H1 (cell line): ENCODE data around the gene FAM174B. TPM values are rescaled to one million over a fixed set of nuclear protein-coding genes. Genes with fewer than 3 reads are reported as not detected.

ENCODE experiments used
- CTCF ChIA-PET: fragments of 300-600 bp; sonication (Branson Sonifier 250); formaldehyde crosslinking; loops from one replicate; lab custom pipeline; 2021; ENCODE audit not compliant: partially characterized antibody; lab: Charles Lee
- POLR2A ChIA-PET: fragments of 300-600 bp; sonication (Branson Sonifier 250); formaldehyde crosslinking; loops from one replicate; lab custom pipeline; 2021; ENCODE audit warnings: inconsistent platforms; ENCODE audit not compliant: partially characterized antibody; lab: Charles Lee
- DNase-seq, 2 experiments: peaks; one replicate each; pipeline versions ENCODE4 v3.0.0 to v3.0.0-alpha.2; 2010 to 2022; ENCODE audit warnings: low spot score in 2 of 2, low read depth in 1 of 2, mixed read lengths in 1 of 2
- FAIRE-seq: peaks from 2 replicates; lab custom pipeline; 2011; peaks lifted over from hg19 to GRCh38; lab: Jason Lieb, UNC
- H2AFZ ChIP-seq: 2 replicates; pipeline ENCODE4 v1.8.1; 2012; ENCODE audit warnings: low read length, inconsistent platforms
- H2AK5ac ChIP-seq: 2 replicates; pipeline ENCODE4 v1.6.1; 2013; ENCODE audit warnings: low read depth, low read length
- H2BK120ac ChIP-seq: replicated peaks from 2 replicates; pipeline ENCODE3; 2013; ENCODE audit warnings: low read depth, low read length, inconsistent platforms
- H2BK12ac ChIP-seq: 2 replicates; pipeline ENCODE4 v1.6.1; 2013; ENCODE audit warnings: low read depth, low read length
- H2BK15ac ChIP-seq: 2 replicates; pipeline ENCODE4 v1.6.1; 2013; ENCODE audit warnings: low read length
- H2BK20ac ChIP-seq: 2 replicates; pipeline ENCODE4 v1.6.1; 2013; ENCODE audit warnings: low read length
- H2BK5ac ChIP-seq: 2 replicates; pipeline ENCODE4 v1.6.1; 2013; ENCODE audit warnings: low read depth, low read length
- H3K14ac ChIP-seq: 2 replicates; pipeline ENCODE4 v1.6.1; 2013; ENCODE audit warnings: inconsistent platforms; ENCODE audit not compliant: insufficient read length
- H3K18ac ChIP-seq: 2 replicates; pipeline ENCODE4 v1.6.1; 2013; ENCODE audit warnings: low read length; ENCODE audit errors: extremely low read depth
- H3K23ac ChIP-seq: 2 replicates; pipeline ENCODE4 v1.6.1; 2013; ENCODE audit warnings: inconsistent platforms; ENCODE audit not compliant: insufficient read length
- H3K23me2 ChIP-seq: 2 replicates; pipeline ENCODE4 v1.6.1; 2013; ENCODE audit warnings: low read depth, low read length
- H3K27ac ChIP-seq: 2 replicates; pipeline ENCODE4 v1.6.1; 2011; ENCODE audit warnings: low read depth, low read length, inconsistent platforms
- H3K27me3 ChIP-seq, 4 experiments: replicated peaks in 1 of 4; 1 replicate in 1 of 4; 2 replicates in 3 of 4; pipeline versions ENCODE4 v1.6.1 to v1.8.1; 2011 to 2013; ENCODE audit warnings: low read length in 3 of 4, mild to moderate bottlenecking in 3 of 4, inconsistent platforms in 2 of 4, mixed read lengths in 2 of 4, moderate library complexity in 1 of 4; ENCODE audit not compliant: control insufficient read depth in 3 of 4, insufficient read depth in 3 of 4; ENCODE audit errors: extremely low read depth in 1 of 4
- H3K36me3 ChIP-seq, 4 experiments: 2 replicates each; pipeline versions ENCODE4 v1.6.1 to v1.8.1; 2011 to 2013; ENCODE audit warnings: mild to moderate bottlenecking in 4 of 4, low read length in 3 of 4, moderate library complexity in 2 of 4, control low read depth in 1 of 4, inconsistent platforms in 1 of 4; ENCODE audit not compliant: insufficient read depth in 4 of 4, control insufficient read depth in 2 of 4
- H3K4ac ChIP-seq: replicated peaks from 2 replicates; pipeline ENCODE3; 2013; ENCODE audit warnings: low read length, low read depth, mixed read lengths, inconsistent platforms; ENCODE audit not compliant: insufficient read length
- H3K4me1 ChIP-seq, 4 experiments: replicated peaks in 1 of 4; 1 replicate in 1 of 4; 2 replicates in 3 of 4; pipeline versions ENCODE4 v1.6.1 to v1.8.1; 2011 to 2013; ENCODE audit warnings: low read length in 3 of 4, inconsistent platforms in 2 of 4, mixed read lengths in 1 of 4; ENCODE audit not compliant: insufficient read depth in 4 of 4, control insufficient read depth in 3 of 4
- H3K4me2 ChIP-seq, 2 experiments: 2 replicates each; pipeline versions ENCODE4 v1.6.1 to v1.8.1; 2011 to 2013; ENCODE audit warnings: low read depth in 2 of 2, low read length in 2 of 2, control low read depth in 1 of 2, inconsistent platforms in 1 of 2, mild to moderate bottlenecking in 1 of 2; ENCODE audit not compliant: insufficient read depth in 1 of 2
- H3K4me3 ChIP-seq, 4 experiments: fragments of 200-600, 300-600 bp in 1 of 4; sonication (generic), shearing (Covaris generic), sonication (Bioruptor Twin) in 1 of 4; 2 replicates each; pipeline versions ENCODE4 v1.5.1 to v1.8.1; 2011 to 2016; ENCODE audit warnings: low read length in 4 of 4, low read depth in 3 of 4, control low read depth in 2 of 4, inconsistent platforms in 2 of 4, mild to moderate bottlenecking in 2 of 4, mixed read lengths in 1 of 4, moderate library complexity in 1 of 4; ENCODE audit not compliant: insufficient read depth in 2 of 4; ENCODE audit errors: extremely low read depth in 1 of 4
- H3K56ac ChIP-seq: replicated peaks from 2 replicates; pipeline ENCODE3; 2013; ENCODE audit warnings: low read depth, mild to moderate bottlenecking, mixed read lengths, low read length, inconsistent platforms; ENCODE audit not compliant: insufficient read length
- H3K79me1 ChIP-seq: 2 replicates; pipeline ENCODE4 v1.6.1; 2013; ENCODE audit warnings: low read depth, low read length, control low read depth
- H3K79me2 ChIP-seq, 2 experiments: 2 replicates each; pipeline versions ENCODE4 v1.6.1 to v1.8.1; 2012 to 2013; ENCODE audit warnings: low read length in 2 of 2, mild to moderate bottlenecking in 2 of 2, inconsistent platforms in 1 of 2; ENCODE audit not compliant: insufficient read depth in 2 of 2, control insufficient read depth in 1 of 2
- H3K9ac ChIP-seq, 4 experiments: replicated peaks in 1 of 4; 1 replicate in 1 of 4; 2 replicates in 3 of 4; pipeline versions ENCODE4 v1.6.1 to v1.8.1; 2011 to 2013; ENCODE audit warnings: low read depth in 3 of 4, low read length in 3 of 4, control low read depth in 2 of 4, mild to moderate bottlenecking in 2 of 4, moderate library complexity in 2 of 4, inconsistent platforms in 1 of 4; ENCODE audit errors: extremely low read depth in 1 of 4
- H3K9me3 ChIP-seq, 2 experiments: 2 replicates each; pipeline versions ENCODE4 v1.6.1 to v1.8.1; 2012 to 2013; ENCODE audit warnings: mild to moderate bottlenecking in 2 of 2, moderate library complexity in 2 of 2, control low read depth in 1 of 2, inconsistent platforms in 1 of 2, low read depth in 1 of 2, low read length in 1 of 2, mixed read lengths in 1 of 2; ENCODE audit not compliant: insufficient read depth in 2 of 2
- H4K20me1 ChIP-seq, 2 experiments: replicated peaks in 1 of 2; 2 replicates each; pipeline versions ENCODE3 to v1.8.1; 2011 to 2013; ENCODE audit warnings: inconsistent platforms in 2 of 2, low read length in 2 of 2, mild to moderate bottlenecking in 1 of 2; ENCODE audit not compliant: insufficient read depth in 2 of 2, control insufficient read depth in 1 of 2
- H4K5ac ChIP-seq: 2 replicates; pipeline ENCODE4 v1.6.1; 2013; ENCODE audit warnings: low read length, low read depth, mixed read lengths, inconsistent platforms; ENCODE audit not compliant: insufficient read length
- H4K8ac ChIP-seq: 2 replicates; pipeline ENCODE4 v1.8.0; 2013; ENCODE audit warnings: mild to moderate bottlenecking, moderate library complexity, low read length, inconsistent platforms; ENCODE audit not compliant: insufficient read depth; ENCODE audit errors: extremely low read depth
- H4K91ac ChIP-seq: replicated peaks from 2 replicates; pipeline ENCODE3; 2013; ENCODE audit warnings: low read length, mixed read lengths, inconsistent platforms; ENCODE audit not compliant: insufficient read length
- EP300 ChIP-seq, 2 experiments: IDR thresholded peaks; 1 replicate in 1 of 2; 2 replicates in 1 of 2; pipeline ENCODE4 v1.6.1; 2011 to 2012; ENCODE audit warnings: low read depth in 2 of 2, low read length in 2 of 2, mild to moderate bottlenecking in 2 of 2, borderline replicate concordance in 1 of 2, inconsistent platforms in 1 of 2, moderate library complexity in 1 of 2
- JUN ChIP-seq: IDR thresholded peaks from 2 replicates; pipeline ENCODE4 v1.6.1; 2011; ENCODE audit warnings: low read depth, mild to moderate bottlenecking, improper control_type of control experiment, low read length
- SIN3A ChIP-seq, 2 experiments: IDR thresholded peaks in 1 of 2; conservative IDR thresholded peaks in 1 of 2; 2 replicates each; pipeline ENCODE4 v1.6.1; 2011 to 2012; ENCODE audit warnings: low read length in 2 of 2, improper control_type of control experiment in 1 of 2, low read depth in 1 of 2, mild to moderate bottlenecking in 1 of 2
- WGBS, 2 experiments: shearing (Covaris generic) in 1 of 2; methylation state at CpG; one replicate each; pipeline versions ENCODE4 v1.1.6 to v1.1.7; 2013 to 2015; ENCODE audit warnings: low lambda C conversion rate in 2 of 2, mixed read lengths in 2 of 2, inconsistent platforms in 1 of 2, low coverage in 1 of 2, missing lambda C conversion rate in 1 of 2; ENCODE audit not compliant: insufficient replicate concordance in 2 of 2, insufficient coverage in 1 of 2, insufficient read length in 1 of 2; ENCODE audit errors: extremely low coverage in 1 of 2, missing lambda C conversion rate in 1 of 2; 5-methylcytosine and 5-hydroxymethylcytosine counted together
- polyA plus RNA-seq, 7 experiments: library from polyadenylated mRNA; depleted of rRNA in 3 of 7; stranded (reverse) in 5 of 7; unstranded in 2 of 7; fragments of >200 nt in 5 of 7; fragments of 200-250 nt in 2 of 7; gene quantifications; 1 replicate in 5 of 7; 2 replicates in 1 of 7; 4 replicates in 1 of 7; pipeline versions ENCODE4 v1.2.1 to v1.2.3, GENCODE V29; 2011 to 2013; ENCODE audit warnings: missing spikeins in 2 of 7, mixed read lengths in 2 of 7
- total RNA-seq: library from RNA; stranded (reverse); fragmentation: NEBNext Ultra II Directional; extraction: Animal tissue kit (Norgen Biotek cat#: 25700); gene quantifications from 2 replicates; pipeline ENCODE4 v1.2.1, GENCODE V29; 2021

Gene FAM174B
- total and polyA plus RNA-seq, 2 of the 8 experiments (the other 6 are each of a cell fraction or from before 2014, with no cell fraction given): 9.3 to 35.2 TPM

GRCh38 chr15:92633001-92633400, 22.6 kb downstream of the FAM174B start:
- no peaks in the 10 kb centered on the region for H3K27me3 ChIP-seq
- H3K79me2 ChIP-seq: peaks cover 0 to 6% of the 10 kb centered on the region in 2 experiments; a peak in 1 of 4 replicates
- no peaks in the 10 kb centered on the region for H3K23me2 ChIP-seq
- peaks cover 0 to 6% (median 0%) of the 10 kb centered on the region in 4 experiments; a peak in 1 of 8 replicates for H3K36me3 ChIP-seq
- no peak overlapping the region for H4K91ac ChIP-seq
- no peak for TF ChIP-seq JUN
- TF ChIP-seq SIN3A (conservative IDR thresholded peaks at IDR 0.05 in 1 of 2, IDR thresholded peaks at IDR 0.05 in 1 of 2; ENCODE audit: low read depth in 1 of 2, low read length in 2 of 2): no peak
- no peak for TF ChIP-seq EP300 (IDR thresholded peaks at IDR 0.05; ENCODE audit: borderline replicate concordance in 1 of 2, low read depth in 2 of 2, low read length in 2 of 2)
- DNase-seq (no peak), FAIRE-seq (no peak)
- POLR2A ChIA-PET: no interaction called here
- H2BK120ac ChIP-seq: no peak overlapping the region
- H3K4ac ChIP-seq: no peak overlapping the region
- peak overlapping the region; percentile 32; the same call in 1 of the 2 replicates for H2AK5ac ChIP-seq
- H3K9ac ChIP-seq: no peak overlapping the region
- H3K23ac ChIP-seq: no peak overlapping the region
- H3K79me1 ChIP-seq: peaks cover 7% of the 10 kb centered on the region
- no peak overlapping the region for H3K56ac ChIP-seq
- H3K4me1 ChIP-seq: peaks cover 0 to 9% (median 2%) of the 10 kb centered on the region in 4 experiments; a peak in 4 of 7 replicates
- H2BK20ac ChIP-seq: no peak overlapping the region
- CTCF ChIA-PET: no interaction called here
- H4K8ac ChIP-seq: no peak overlapping the region
- H3K4me3 ChIP-seq: no peak overlapping the region
- H2BK5ac ChIP-seq: no peak overlapping the region
- no peak overlapping the region for H2BK15ac ChIP-seq
- H4K20me1 ChIP-seq: no peaks in the 10 kb centered on the region
- peaks cover 0 to 2% of the 10 kb centered on the region in 2 experiments; a peak in 1 of 4 replicates for H3K9me3 ChIP-seq
- WGBS, 2 experiments: 95% methylated on average over 8 of the region's 8 CpGs; no CpG with 5 or more reads in 1 of the 2 experiments
- no peak overlapping the region for H2AFZ ChIP-seq
- no peak overlapping the region for H3K27ac ChIP-seq
- H3K14ac ChIP-seq: no peak overlapping the region
- H3K4me2 ChIP-seq: no peak overlapping the region
- H2BK12ac ChIP-seq: no peak overlapping the region
- H4K5ac ChIP-seq: no peak overlapping the region
- H3K18ac ChIP-seq: no peak overlapping the region
